Neural progenitor cell (in vitro differentiated cells): ENCODE data around the gene ARHGEF37. TPM values are rescaled to one million over a fixed set of nuclear protein-coding genes. Genes with fewer than 3 reads are reported as not detected.

Experiments used
- DNase-seq: peaks from one replicate; pipeline ENCODE4 v3.0.0-alpha.2; 2016; ENCODE audit warnings: low spot score
- H2AFZ ChIP-seq: fragments of 200-600 bp; sonication (generic); replicated peaks from 2 replicates; pipeline ENCODE4 v1.6.1; 2016; ENCODE audit warnings: antibody characterized with exemption
- H3F3A ChIP-seq: fragments of 200-600 bp; sonication (generic); 2 replicates; pipeline ENCODE4 v1.6.1; 2016; ENCODE audit warnings: antibody characterized with exemption, low read depth
- H3K27ac ChIP-seq: fragments of 200-600 bp; sonication (generic); 2 replicates; pipeline ENCODE4 v1.5.1; 2016; ENCODE audit warnings: mild to moderate bottlenecking
- H3K27me3 ChIP-seq: fragments of 200-600 bp; sonication (generic); 2 replicates; pipeline ENCODE4 v1.6.1; 2016; ENCODE audit warnings: mild to moderate bottlenecking, moderate library complexity
- H3K36me3 ChIP-seq: fragments of 200-600 bp; sonication (generic); 2 replicates; pipeline ENCODE4 v1.5.1; 2016
- H3K4me1 ChIP-seq: fragments of 200-600 bp; sonication (generic); 2 replicates; pipeline ENCODE4 v1.6.1; 2016; ENCODE audit warnings: mixed run types
- H3K4me2 ChIP-seq: fragments of 200-600 bp; sonication (generic); 2 replicates; pipeline ENCODE4 v1.6.1; 2016
- H3K4me3 ChIP-seq: fragments of 200-600 bp; sonication (generic); 2 replicates; pipeline ENCODE4 v1.5.1; 2016
- H3K79me2 ChIP-seq: fragments of 200-600 bp; sonication (generic); 2 replicates; pipeline ENCODE4 v1.6.1; 2016; ENCODE audit warnings: low read depth
- H3K9ac ChIP-seq: fragments of 200-600 bp; sonication (generic); 2 replicates; pipeline ENCODE4 v1.6.1; 2016
- H3K9me3 ChIP-seq: fragments of 200-600 bp; sonication (generic); 2 replicates; pipeline ENCODE4 v1.5.1; 2016; ENCODE audit warnings: low read depth
- H4K20me1 ChIP-seq: fragments of 200-600 bp; sonication (generic); 2 replicates; pipeline ENCODE4 v1.6.1; 2016; ENCODE audit warnings: low read depth
- H3K27ac Mint-ChIP-seq: 3 replicates; pipeline ENCODE4 v1.8.0; 2021; ENCODE audit warnings: mixed read lengths
- H3K27me3 Mint-ChIP-seq: 2 replicates; pipeline ENCODE4 v1.8.0; 2022; ENCODE audit warnings: low read depth, mild to moderate bottlenecking, inconsistent platforms, moderate library complexity, mixed read lengths; ENCODE audit not compliant: insufficient read depth
- H3K36me3 Mint-ChIP-seq: 3 replicates; pipeline ENCODE4 v1.8.0; 2021; ENCODE audit warnings: mixed read lengths
- H3K4me1 Mint-ChIP-seq: 3 replicates; pipeline ENCODE4 v1.8.0; 2021; ENCODE audit warnings: mixed read lengths
- H3K4me3 Mint-ChIP-seq: 3 replicates; pipeline ENCODE4 v1.8.0; 2021; ENCODE audit warnings: mild to moderate bottlenecking, moderate library complexity, mixed read lengths
- H3K9me3 Mint-ChIP-seq: 3 replicates; pipeline ENCODE4 v1.8.0; 2020; ENCODE audit warnings: mixed read lengths
- EZH2 ChIP-seq: fragments of 200-600 bp; sonication (generic); IDR thresholded peaks from 2 replicates; pipeline ENCODE4 v1.6.1; 2017; ENCODE audit warnings: antibody characterized with exemption, mild to moderate bottlenecking, moderate library complexity
- EZH2phosphoT487 ChIP-seq: fragments of 200-600 bp; sonication (generic); IDR thresholded peaks from 2 replicates; pipeline ENCODE4 v1.6.1; 2017; ENCODE audit warnings: antibody characterized with exemption
- total RNA-seq: library from RNA; depleted of rRNA; stranded (reverse); fragments of >200 nt; gene quantifications from 2 replicates; pipeline ENCODE4 v1.2.3, GENCODE V29; 2015; ENCODE audit warnings: low replicate concordance
- TF ChIP-seq, protein P1 (sequence below): fragments of 200-600 bp; sonication (generic); IDR thresholded peaks from 2 replicates; pipeline ENCODE4 v1.5.1; 2017; ENCODE audit warnings: antibody characterized with exemption, mild to moderate bottlenecking

ARHGEF37 gene
- total RNA-seq, 1 donor from 2014 or later = 0.99 TPM

DNA sequence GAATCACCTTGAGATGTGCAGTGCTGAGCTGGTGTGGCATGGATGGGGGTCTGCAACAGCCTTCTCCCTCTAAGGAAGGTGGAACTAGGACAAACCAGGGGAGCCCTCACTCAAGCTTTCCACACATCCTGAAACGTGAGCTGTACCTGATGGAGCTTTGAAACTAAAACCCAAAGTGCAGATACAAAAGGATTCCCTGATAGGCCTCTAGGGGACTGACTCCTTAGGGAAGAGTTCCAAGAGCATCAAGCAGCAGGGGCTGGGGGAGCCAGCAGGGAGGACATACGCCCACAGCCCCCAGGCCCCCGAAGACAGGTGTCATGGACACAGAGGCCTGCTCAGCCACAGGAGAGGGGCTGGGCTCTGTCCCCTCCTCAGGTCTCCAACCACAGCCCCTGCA lies 17.7 kb downstream of the ARHGEF37 start:
- Histone ChIP-seq H3K36me3 (no peaks in the 10 kb centered on the region), H3F3A (no peaks in the 10 kb centered on the region), H3K4me3 (no peak overlapping the region), H3K9me3 (no peaks in the 10 kb centered on the region), H3K27me3 (no peaks in the 10 kb centered on the region), H3K79me2 (no peaks in the 10 kb centered on the region), H3K4me1 (no peaks in the 10 kb centered on the region), H2AFZ (no peak overlapping the region), H3K27ac (no peak overlapping the region), H3K9ac (no peak overlapping the region), H4K20me1 (no peaks in the 10 kb centered on the region), H3K4me2 (no peak overlapping the region)
- peaks cover 2% of the 10 kb centered on the region for H3K27me3 Mint-ChIP-seq
- no peak overlapping the region for H3K27ac Mint-ChIP-seq
- no peaks in the 10 kb centered on the region for H3K9me3 Mint-ChIP-seq
- H3K36me3 Mint-ChIP-seq = no peaks in the 10 kb centered on the region
- no peak for DNase-seq
- peaks cover 5% of the 10 kb centered on the region for H3K4me1 Mint-ChIP-seq
- no peak overlapping the region for H3K4me3 Mint-ChIP-seq
- TF ChIP-seq, protein P1, sequence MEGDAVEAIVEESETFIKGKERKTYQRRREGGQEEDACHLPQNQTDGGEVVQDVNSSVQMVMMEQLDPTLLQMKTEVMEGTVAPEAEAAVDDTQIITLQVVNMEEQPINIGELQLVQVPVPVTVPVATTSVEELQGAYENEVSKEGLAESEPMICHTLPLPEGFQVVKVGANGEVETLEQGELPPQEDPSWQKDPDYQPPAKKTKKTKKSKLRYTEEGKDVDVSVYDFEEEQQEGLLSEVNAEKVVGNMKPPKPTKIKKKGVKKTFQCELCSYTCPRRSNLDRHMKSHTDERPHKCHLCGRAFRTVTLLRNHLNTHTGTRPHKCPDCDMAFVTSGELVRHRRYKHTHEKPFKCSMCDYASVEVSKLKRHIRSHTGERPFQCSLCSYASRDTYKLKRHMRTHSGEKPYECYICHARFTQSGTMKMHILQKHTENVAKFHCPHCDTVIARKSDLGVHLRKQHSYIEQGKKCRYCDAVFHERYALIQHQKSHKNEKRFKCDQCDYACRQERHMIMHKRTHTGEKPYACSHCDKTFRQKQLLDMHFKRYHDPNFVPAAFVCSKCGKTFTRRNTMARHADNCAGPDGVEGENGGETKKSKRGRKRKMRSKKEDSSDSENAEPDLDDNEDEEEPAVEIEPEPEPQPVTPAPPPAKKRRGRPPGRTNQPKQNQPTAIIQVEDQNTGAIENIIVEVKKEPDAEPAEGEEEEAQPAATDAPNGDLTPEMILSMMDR = peak; percentile 17
- TF ChIP-seq EZH2 = no peak
- no peak for TF ChIP-seq EZH2phosphoT487

DNA sequence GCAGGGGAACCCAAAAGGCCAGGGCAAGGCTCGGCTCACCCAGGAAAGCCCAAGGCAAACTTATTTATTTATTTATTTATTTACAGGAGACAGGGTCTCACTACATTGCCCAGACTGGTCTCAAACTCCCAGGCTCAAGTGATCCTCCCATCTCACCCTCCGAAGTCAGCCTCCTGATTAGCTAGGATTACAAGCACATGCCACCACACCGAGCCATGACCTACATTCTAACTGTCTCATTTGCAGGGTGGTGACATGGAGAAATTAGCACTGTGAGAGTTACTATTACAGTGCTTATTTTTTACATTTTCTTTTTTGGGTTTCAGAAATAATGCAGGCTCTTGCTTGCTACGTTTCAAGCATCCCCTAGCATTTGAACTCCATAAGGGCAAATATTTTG lies 18.1 kb downstream of the ARHGEF37 start:
- no peaks in the 10 kb centered on the region for H3K36me3 ChIP-seq
- TF ChIP-seq EZH2phosphoT487 (no peak), EZH2 (no peak)
- TF ChIP-seq, protein P1 = no peak
- H3K79me2 ChIP-seq = no peaks in the 10 kb centered on the region
- H3K4me1 ChIP-seq = no peaks in the 10 kb centered on the region
- Mint-ChIP-seq H3K36me3 (no peaks in the 10 kb centered on the region), H3K9me3 (no peaks in the 10 kb centered on the region), H3K4me1 (peaks cover 5% of the 10 kb centered on the region), H3K27ac (no peak overlapping the region), H3K27me3 (peaks cover 2% of the 10 kb centered on the region), H3K4me3 (no peak overlapping the region)
- DNase-seq = no peak
- H3K9me3 ChIP-seq = no peaks in the 10 kb centered on the region
- no peaks in the 10 kb centered on the region for H3F3A ChIP-seq
- H3K4me3 ChIP-seq = no peak overlapping the region
- no peak overlapping the region for H3K4me2 ChIP-seq
- no peak overlapping the region for H3K27ac ChIP-seq
- no peak overlapping the region for H3K9ac ChIP-seq
- no peaks in the 10 kb centered on the region for H4K20me1 ChIP-seq
- H3K27me3 ChIP-seq = no peaks in the 10 kb centered on the region
- H2AFZ ChIP-seq = no peak overlapping the region

DNA sequence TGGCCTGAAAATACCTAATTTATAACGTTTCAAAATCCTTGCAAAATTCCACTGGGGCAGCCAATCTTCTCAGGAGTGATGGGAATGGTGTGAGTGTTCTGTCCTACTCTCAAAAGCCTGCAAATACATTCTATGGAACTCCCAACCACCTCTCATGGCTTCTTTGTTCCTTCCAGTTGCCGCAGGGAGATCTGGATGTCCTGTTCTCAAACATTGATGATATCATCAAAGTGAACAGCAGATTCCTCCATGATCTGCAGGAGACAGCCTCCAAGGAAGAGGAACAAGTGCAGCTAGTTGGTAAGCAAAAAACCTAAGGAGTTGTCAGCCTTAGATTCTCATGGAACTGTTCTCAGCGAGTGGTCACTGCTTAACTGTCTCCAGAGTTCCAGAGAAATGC lies 19.6 kb downstream of the ARHGEF37 start:
- Histone ChIP-seq H3K79me2 (no peaks in the 10 kb centered on the region), H2AFZ (no peak overlapping the region), H3K4me2 (no peak overlapping the region), H3K4me3 (no peak overlapping the region), H3K27me3 (no peaks in the 10 kb centered on the region), H3K36me3 (no peaks in the 10 kb centered on the region), H3F3A (no peaks in the 10 kb centered on the region), H3K9me3 (no peaks in the 10 kb centered on the region), H3K9ac (no peak overlapping the region), H3K27ac (no peak overlapping the region), H4K20me1 (no peaks in the 10 kb centered on the region), H3K4me1 (no peaks in the 10 kb centered on the region)
- TF ChIP-seq EZH2 (no peak), EZH2phosphoT487 (no peak)
- TF ChIP-seq, protein P1 = no peak
- no peak overlapping the region for H3K27ac Mint-ChIP-seq
- H3K36me3 Mint-ChIP-seq = no peaks in the 10 kb centered on the region
- H3K27me3 Mint-ChIP-seq = peaks cover 2% of the 10 kb centered on the region
- DNase-seq = no peak
- H3K9me3 Mint-ChIP-seq = no peaks in the 10 kb centered on the region
- peaks cover 5% of the 10 kb centered on the region for H3K4me1 Mint-ChIP-seq
- no peak overlapping the region for H3K4me3 Mint-ChIP-seq

DNA sequence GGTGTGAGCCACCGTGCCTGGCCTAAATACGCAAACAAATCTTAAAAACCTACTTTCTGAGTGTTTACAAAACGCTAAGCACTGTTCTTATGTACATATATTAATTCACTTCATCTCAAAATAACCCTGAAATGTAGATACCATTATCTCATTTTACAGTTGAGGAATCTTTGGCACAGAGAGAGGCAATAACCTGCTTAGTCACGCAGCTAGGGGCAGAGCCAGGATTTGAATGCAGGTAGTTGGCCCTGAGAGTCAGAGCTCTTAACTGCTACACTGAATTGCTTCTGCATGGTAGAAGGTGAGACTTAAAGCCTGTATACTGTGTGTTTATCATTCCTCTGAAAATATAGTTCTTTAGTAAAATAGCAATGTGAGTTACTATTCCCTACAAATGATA lies 21.9 kb downstream of the ARHGEF37 start:
- Mint-ChIP-seq H3K4me3 (no peak overlapping the region), H3K9me3 (no peaks in the 10 kb centered on the region), H3K27ac (no peak overlapping the region), H3K27me3 (no peaks in the 10 kb centered on the region), H3K4me1 (peaks cover 2% of the 10 kb centered on the region), H3K36me3 (no peaks in the 10 kb centered on the region)
- no peak overlapping the region for H2AFZ ChIP-seq
- no peaks in the 10 kb centered on the region for H4K20me1 ChIP-seq
- H3K79me2 ChIP-seq = no peaks in the 10 kb centered on the region
- TF ChIP-seq EZH2 (no peak), EZH2phosphoT487 (no peak)
- TF ChIP-seq, protein P1 = no peak
- H3K4me2 ChIP-seq = no peak overlapping the region
- no peak overlapping the region for H3K9ac ChIP-seq
- H3K27me3 ChIP-seq = no peaks in the 10 kb centered on the region
- no peak for DNase-seq
- no peaks in the 10 kb centered on the region for H3F3A ChIP-seq
- H3K27ac ChIP-seq = no peak overlapping the region
- no peaks in the 10 kb centered on the region for H3K36me3 ChIP-seq
- no peaks in the 10 kb centered on the region for H3K9me3 ChIP-seq
- no peaks in the 10 kb centered on the region for H3K4me1 ChIP-seq
- H3K4me3 ChIP-seq = no peak overlapping the region
